Mucosa of descending colon (tissue), 3 donors: Measurements from ENCODE around the gene PGS1. TPM values are rescaled to one million over a fixed set of nuclear protein-coding genes. Genes with fewer than 3 reads are reported as not detected.

Experiments used
- ATAC-seq: fragments of 200-7000 bp; cut with Tn5 transposase; one replicate; pipeline ENCODE4 v1.9.1; 2020; ENCODE audit warnings: mild to moderate bottlenecking, moderate library complexity
- DNase-seq, 3 donors: peaks; one replicate each; pipeline ENCODE4 v3.0.0-alpha.2; 2020
- H3K36me3 ChIP-seq: fragments of 200-600 bp; one replicate; pipeline ENCODE4 v1.8.0; 2021; ENCODE audit warnings: low read depth, mild to moderate bottlenecking
- H3K4me1 ChIP-seq: fragments of 200-600 bp; one replicate; pipeline ENCODE4 v1.8.0; 2021; ENCODE audit warnings: low read depth, mild to moderate bottlenecking
- H3K4me3 ChIP-seq: fragments of 200-600 bp; one replicate; pipeline ENCODE4 v1.8.0; 2021; ENCODE audit warnings: mild to moderate bottlenecking
- H3K9me3 ChIP-seq: fragments of 200-600 bp; one replicate; pipeline ENCODE4 v1.8.0; 2021; ENCODE audit warnings: mild to moderate bottlenecking
- intact Hi-C, 2 donors: fragments of 100-400 bp; cut with DNase I in 1 of 2; cut with micrococcal nuclease in 1 of 2; formaldehyde crosslinking; loops; one replicate each; pipeline versions ENCODE4 v1.11.0 to v1.11.1; 2022; cut with DNase I, micrococcal nuclease
- total RNA-seq, 3 donors: library from RNA; stranded (reverse); fragmentation: NEBNext Ultra II Directional in 2 of 3; extraction: Animal tissue kit (Norgen Biotek cat#: 25700) in 2 of 3; gene quantifications; one replicate each; pipeline versions ENCODE4 v1.2.1 to v1.2.4, GENCODE V29; 2021 to 2023
- TF ChIP-seq, protein P1 (sequence below): fragments of 200-600 bp; IDR thresholded peaks from one replicate; pipeline ENCODE4 v1.8.0; 2022; ENCODE audit warnings: antibody characterized with exemption, mild to moderate bottlenecking
- donor health status: DM: no; HTN: no; CAD: no; lungs with moderate emphysema.
- donor health status: DM: no; HTN: no; CAD: no.
- donor health status: DM: no; HTN: yes; CAD: no.

PGS1 gene
- total RNA-seq, 3 donors from 2014 or later, result 36.2 to 54.3 (median 48.8) TPM

DNA sequence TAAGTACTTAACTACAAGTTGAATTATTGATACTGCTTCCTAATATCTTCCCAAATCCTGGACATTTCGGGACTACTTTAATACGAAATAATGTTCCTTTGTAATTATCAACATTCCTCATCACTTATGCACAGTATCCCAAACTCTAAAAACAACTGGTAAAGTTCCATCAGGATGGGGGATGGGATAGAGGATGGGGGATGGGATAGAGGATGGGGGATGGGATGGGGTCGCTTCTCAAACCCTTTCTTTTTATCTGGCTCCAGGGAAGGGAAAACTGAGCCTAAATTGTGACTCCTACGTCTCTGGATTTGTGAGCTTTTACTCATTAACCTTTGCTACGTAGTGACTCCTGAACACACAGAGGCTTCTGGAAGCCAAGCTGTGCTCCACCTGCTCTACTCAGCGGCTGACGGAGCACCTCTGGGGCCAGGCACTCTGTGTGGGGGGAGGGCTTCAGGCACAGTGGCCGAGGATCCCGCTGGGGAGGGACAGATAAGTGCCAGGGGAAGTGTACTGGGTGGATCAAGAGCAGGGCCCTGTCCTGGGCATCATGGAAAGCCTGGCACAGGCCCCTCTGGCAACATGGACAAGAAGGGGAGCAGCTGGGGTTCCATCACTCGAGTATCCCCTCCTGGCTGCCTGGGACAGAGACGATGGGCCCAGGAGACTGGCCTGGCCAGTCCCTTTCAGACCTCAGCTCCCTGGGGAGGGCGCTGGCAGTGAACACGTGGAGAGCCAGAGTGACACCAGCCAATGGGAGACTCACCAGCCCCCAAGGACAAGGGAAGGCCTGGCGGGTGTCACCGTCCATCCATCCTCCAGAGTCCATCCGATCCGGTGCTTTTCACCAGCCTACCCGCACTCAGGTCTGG, 56.2 kb downstream of the PGS1 start:
- no peak for ATAC-seq
- no peak overlapping the region for H3K4me3 ChIP-seq
- DNase-seq, result no peak
- H3K4me1 ChIP-seq, result no peaks in the 10 kb centered on the region
- intact Hi-C loops, result no loop called here
- no peaks in the 10 kb centered on the region for H3K9me3 ChIP-seq
- TF ChIP-seq, protein P1, sequence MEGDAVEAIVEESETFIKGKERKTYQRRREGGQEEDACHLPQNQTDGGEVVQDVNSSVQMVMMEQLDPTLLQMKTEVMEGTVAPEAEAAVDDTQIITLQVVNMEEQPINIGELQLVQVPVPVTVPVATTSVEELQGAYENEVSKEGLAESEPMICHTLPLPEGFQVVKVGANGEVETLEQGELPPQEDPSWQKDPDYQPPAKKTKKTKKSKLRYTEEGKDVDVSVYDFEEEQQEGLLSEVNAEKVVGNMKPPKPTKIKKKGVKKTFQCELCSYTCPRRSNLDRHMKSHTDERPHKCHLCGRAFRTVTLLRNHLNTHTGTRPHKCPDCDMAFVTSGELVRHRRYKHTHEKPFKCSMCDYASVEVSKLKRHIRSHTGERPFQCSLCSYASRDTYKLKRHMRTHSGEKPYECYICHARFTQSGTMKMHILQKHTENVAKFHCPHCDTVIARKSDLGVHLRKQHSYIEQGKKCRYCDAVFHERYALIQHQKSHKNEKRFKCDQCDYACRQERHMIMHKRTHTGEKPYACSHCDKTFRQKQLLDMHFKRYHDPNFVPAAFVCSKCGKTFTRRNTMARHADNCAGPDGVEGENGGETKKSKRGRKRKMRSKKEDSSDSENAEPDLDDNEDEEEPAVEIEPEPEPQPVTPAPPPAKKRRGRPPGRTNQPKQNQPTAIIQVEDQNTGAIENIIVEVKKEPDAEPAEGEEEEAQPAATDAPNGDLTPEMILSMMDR, result no peak
- H3K36me3 ChIP-seq, result no peaks in the 10 kb centered on the region

DNA sequence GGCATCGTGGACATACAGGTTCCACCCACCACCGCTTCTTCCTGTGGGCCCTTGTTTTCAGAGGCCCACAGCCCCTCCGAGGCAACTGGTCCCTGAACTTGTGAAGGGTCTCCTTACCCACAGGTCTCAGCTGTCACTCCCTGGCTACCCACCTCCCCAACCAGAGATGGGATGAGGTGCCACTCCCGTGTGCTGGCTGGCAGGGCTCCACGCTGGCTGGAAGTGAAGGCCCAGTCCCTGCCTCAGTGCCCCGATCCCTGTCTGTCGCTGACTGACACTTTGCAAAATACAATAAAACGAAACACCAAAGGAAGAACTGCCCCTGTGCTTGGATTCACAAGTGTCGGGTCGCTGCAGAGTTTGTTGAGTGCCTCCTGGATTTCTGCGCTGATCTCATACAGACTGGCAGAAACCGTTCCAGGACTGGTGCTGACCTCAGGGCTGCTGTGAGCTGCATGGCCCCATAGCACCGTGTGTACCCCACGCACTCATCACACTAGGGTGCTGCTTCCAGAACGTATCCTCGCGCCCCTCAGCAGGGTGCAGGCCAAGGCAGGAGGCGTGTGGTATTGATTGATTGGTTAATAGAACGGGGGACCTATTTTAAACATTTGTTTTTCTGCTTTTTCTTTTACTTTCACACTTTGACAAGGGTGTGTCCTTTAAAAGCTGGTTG, 57.0 kb downstream of the PGS1 start:
- Histone ChIP-seq H3K4me1 (no peaks in the 10 kb centered on the region), H3K36me3 (no peaks in the 10 kb centered on the region), H3K9me3 (no peaks in the 10 kb centered on the region), H3K4me3 (no peak overlapping the region)
- ATAC-seq (no peak), DNase-seq (no peak)
- intact Hi-C loops, result no loop called here
- TF ChIP-seq, protein P1, result no peak

DNA sequence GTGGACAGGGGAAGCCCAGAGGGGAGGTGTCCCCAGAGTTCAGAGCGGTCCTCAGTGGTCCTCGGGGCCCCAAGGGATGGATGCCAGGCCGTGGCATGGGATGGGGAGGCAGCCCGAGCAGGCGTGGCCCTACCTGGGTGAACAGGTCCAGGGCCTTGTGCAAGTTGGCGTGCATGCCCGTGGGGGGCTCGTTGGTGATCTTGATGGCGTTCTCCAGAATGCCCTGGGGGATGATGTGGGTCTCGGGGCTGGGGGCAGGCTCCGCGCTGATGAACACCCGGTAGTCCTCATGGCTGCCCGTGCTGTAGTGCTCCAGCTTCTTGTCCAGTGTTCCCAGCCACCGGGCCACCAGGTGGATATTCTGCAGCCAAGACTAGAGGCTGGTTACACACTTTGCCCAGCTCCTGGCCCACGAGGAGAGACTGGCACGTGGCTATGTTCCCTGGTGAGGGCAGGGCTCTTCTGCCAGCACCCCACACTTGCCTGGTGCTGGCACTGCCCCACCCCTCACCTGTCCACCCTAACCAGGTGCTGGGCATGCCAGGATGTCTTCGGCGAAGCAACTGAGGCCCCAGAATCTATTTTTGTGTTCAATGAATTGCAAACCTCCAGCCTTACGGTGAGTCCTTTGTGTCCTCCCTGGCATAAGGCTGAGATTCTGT, 59.2 kb downstream of the PGS1 start:
- Histone ChIP-seq H3K9me3 (no peaks in the 10 kb centered on the region), H3K4me3 (no peak overlapping the region), H3K4me1 (no peaks in the 10 kb centered on the region), H3K36me3 (no peaks in the 10 kb centered on the region)
- intact Hi-C loops, result no loop called here
- ATAC-seq (no peak), DNase-seq (no peak)
- TF ChIP-seq, protein P1, result no peak

DNA sequence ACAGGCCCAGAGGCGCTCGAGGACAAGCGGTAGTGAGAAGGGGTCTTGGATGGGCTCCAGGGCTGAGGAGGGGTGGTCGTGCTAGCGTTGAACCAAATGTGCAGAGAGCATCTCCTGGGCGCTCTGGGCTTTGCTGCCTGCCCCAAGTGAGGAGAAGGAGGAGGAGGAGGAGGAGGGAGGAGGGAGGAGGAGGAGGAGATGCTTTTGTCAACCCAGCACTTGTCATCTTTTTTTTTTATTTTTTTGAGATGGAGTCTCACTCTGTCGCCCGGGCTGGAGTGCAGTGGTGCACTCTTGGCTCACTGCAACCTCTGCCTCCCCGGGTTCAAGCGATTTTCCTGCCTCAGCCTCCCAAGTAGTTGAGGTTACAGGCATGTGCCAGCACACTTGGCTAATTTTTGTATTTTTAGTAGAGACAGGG, 59.8 kb downstream of the PGS1 start:
- no peak for ATAC-seq
- H3K36me3 ChIP-seq, result no peaks in the 10 kb centered on the region
- H3K9me3 ChIP-seq, result no peaks in the 10 kb centered on the region
- DNase-seq, result no peak
- no peaks in the 10 kb centered on the region for H3K4me1 ChIP-seq
- no peak overlapping the region for H3K4me3 ChIP-seq
- TF ChIP-seq, protein P1, result no peak
- intact Hi-C loops, result no loop called here

DNA sequence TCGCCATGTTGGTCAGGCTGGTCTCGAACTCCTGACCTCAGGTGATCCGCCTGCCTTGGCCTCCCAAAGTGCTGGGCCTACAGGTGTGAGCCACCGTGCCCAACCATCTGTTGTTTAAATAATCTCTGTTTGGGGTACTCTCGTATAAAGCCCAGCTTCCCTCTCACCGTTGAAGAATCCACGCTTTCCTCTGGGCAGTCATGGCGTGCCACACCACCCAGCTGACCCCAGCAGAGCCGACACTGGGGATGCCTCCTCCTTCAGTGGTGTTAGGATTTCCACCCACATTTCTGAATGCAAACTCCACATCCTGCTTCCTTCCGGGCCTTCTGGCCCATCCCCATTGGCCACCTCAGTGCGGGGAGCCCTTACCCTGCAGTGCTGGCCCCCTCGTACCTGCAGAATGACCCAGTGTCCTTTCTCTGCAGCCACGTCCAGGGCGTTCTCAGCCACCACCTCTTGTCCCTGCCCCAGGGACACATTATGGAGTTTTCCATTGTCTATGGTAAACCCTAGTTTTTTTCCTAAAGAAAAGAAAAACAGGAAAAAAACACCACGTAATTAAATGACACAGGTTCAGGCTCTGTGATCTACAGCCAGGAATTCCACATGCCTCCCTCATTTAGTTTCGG, 60.4 kb downstream of the PGS1 start:
- no peaks in the 10 kb centered on the region for H3K36me3 ChIP-seq
- DNase-seq, result no peak
- ATAC-seq, result no peak
- H3K4me1 ChIP-seq, result no peaks in the 10 kb centered on the region
- intact Hi-C loops, result no loop called here
- no peaks in the 10 kb centered on the region for H3K9me3 ChIP-seq
- no peak overlapping the region for H3K4me3 ChIP-seq
- TF ChIP-seq, protein P1, result no peak
